ENCODE data around the gene MEN1.

GRCh38 chr11:64858467-64859263 is 48.3 kb upstream of the MEN1 start:
- no peak for TF ChIP-seq CTCF (IDR thresholded peaks at IDR 0.05)
- no peak for TF ChIP-seq POLR2A (IDR thresholded peaks at IDR 0.05)

Measured in adrenal gland (tissue), 5 donors.